GM12872 (cell line): Measurements from ENCODE around the gene KIDINS220.
A peak's percentile ranks its signal among the peaks of the same experiment; 100 is the strongest.

Source experiments
- TF ChIP-seq, protein P1 (sequence below): IDR thresholded peaks from 3 replicates; pipeline ENCODE4 v1.5.1; 2011; ENCODE audit warnings: low read depth, mild to moderate bottlenecking, low read length, moderate library complexity; ENCODE audit not compliant: insufficient read depth

The KIDINS220 gene

DNA sequence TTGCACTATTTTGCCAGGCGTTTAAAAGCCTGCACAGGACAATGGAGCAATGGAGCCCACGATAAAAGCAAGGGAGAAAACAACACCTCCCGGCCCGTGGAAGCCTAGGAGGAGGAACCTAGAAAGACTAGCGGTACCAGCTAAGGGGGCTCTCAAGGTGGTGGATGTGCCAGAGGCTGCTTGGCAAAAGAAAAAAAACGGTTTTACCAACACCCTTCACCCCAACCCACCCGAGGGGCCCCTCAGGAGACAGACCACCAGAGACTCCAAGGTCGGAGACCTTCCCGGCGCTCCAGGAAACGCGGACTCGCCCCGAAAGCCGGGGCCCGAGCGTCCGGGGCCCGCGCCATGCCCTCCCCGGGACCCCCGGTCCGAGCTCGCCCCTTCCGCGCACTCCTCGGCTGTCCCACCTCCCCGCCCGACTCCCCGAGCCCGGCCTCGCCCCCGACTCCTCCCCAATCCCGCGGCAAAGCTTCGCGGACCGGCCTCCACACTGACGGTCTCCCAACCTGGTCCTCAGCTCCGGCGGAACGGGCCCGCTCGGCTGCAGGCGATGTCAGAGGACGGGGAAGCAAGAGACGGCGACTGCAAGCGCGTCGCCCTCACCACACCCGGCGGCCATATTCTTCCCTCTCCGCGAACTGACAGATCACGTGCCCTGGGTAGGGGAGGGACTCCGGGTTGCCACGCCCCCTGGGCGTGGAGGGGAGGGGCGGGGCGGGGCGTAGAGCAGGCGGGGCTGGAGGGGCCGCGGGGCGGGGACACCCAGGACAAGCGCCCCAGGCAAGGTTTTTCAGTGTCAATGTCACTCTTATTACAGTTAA, at the start of gene KIDINS220:
Gene KIDINS220, minus strand, starts transcription at position 643 of the 824 bp plus-strand sequence. CDS start 10,520 bp downstream, outside the sequence.
- TF ChIP-seq, protein P1, sequence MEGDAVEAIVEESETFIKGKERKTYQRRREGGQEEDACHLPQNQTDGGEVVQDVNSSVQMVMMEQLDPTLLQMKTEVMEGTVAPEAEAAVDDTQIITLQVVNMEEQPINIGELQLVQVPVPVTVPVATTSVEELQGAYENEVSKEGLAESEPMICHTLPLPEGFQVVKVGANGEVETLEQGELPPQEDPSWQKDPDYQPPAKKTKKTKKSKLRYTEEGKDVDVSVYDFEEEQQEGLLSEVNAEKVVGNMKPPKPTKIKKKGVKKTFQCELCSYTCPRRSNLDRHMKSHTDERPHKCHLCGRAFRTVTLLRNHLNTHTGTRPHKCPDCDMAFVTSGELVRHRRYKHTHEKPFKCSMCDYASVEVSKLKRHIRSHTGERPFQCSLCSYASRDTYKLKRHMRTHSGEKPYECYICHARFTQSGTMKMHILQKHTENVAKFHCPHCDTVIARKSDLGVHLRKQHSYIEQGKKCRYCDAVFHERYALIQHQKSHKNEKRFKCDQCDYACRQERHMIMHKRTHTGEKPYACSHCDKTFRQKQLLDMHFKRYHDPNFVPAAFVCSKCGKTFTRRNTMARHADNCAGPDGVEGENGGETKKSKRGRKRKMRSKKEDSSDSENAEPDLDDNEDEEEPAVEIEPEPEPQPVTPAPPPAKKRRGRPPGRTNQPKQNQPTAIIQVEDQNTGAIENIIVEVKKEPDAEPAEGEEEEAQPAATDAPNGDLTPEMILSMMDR, result no peak

DNA sequence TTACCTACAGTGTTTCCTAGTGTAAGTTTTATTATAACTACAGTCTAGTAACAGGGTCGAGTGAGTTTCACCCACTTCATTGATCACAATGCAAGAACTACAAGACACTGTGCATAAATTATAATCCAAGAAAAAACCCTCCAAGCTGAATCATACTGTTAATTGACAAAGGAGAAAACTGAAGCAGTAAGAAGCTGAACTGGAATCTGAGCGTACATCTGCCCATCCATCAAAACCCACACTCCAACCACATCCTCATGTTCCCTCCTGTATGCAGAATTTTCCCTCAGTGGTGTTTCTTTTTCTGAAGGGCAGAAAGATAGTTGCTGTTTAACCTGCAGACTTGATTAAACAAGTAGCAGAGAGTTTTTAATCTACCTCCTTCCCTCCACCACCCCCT, 49.5 kb upstream of the KIDINS220 start:
- TF ChIP-seq, protein P1, result no peak

DNA sequence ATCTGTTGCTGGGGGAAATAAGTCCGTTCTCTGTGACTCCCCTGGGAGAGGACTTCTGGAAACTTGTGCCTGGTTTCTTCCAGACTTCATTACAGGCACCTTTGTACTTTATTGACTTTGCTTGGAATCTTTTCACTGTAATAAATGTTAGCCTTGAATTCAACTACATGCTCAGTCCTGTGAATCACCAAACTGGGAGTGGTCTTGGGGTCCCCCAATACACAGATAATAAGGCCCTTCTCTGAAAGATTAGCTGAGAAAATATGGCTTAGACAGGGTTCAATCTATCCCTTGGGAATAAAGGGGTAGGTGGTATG, 48.7 kb upstream of the KIDINS220 start:
- TF ChIP-seq, protein P1, result no peak

DNA sequence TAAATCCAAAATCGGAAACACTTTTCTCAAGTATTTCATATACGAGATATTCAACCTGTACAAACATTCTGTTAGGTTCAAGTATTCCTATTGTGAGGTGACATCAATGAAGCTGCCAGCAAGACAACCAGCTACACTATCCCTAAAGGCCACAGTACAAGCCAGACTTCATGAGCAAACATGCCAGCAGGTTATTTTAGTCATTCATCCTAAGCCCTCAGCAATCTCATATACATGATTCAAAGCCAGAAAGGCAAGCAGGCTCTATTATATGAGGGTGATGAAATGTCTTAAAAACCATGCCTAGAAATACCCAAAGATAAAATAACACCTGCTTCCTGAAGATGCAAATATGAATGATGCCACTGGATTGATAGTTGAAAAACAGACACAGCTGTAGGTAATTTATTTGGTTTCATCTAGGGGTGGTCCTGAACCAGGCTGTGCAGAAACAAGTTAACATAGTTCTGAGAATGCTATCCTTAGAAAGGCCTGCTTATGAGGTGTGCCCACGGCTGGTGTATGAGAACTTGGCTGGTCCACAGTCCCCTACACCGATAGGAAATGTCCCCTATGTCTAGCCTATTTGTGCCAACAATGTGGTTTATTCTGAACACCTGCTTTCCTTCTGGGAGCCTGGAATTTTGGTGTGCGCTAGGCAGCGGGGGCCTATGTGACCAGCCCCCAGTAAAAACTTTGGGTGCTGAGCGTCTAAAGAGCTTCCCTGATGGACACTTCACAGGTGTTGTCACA, 48.2 kb upstream of the KIDINS220 start:
- TF ChIP-seq, protein P1, result no peak

DNA sequence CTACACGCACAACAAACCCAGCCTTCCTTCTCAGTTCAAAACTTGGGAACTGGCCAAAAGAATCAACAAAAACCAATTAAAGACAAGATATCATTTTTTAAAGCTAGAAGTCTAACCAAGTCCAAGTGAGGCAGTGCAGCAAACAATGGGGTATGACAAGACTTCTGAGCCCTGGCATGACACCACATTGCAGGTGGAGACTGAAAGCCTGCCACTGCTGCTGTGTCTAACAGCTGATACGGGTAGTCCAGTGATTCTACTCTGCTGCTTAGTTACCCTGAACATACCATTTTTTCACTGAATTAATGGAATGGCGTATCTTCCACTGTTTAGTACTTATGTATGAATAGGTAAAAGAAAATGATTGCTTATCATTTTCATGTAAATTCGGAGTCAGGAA, 47.4 kb upstream of the KIDINS220 start:
- TF ChIP-seq, protein P1, result no peak

DNA sequence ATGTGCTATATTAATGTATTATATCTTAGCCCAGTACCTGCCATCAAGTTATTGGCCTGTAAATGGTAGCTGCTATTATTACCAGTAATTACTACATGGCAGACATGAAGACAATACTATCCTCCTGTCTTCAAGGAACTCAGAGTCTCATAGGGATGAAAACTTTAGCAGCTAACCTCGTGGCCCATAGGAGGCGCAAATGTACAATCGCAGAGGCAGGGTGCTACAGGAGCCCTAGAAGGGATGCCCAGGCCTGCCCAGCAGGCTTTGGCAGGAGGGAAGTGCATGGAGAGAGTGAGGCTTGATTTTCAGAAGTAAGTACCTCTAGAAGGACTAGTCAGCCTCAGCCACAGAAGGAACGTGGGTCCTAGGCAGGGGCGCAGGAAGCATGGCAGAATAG, 44.7 kb upstream of the KIDINS220 start:
- TF ChIP-seq, protein P1, result peak; percentile 31; the same call in 2 of the 3 replicates

DNA sequence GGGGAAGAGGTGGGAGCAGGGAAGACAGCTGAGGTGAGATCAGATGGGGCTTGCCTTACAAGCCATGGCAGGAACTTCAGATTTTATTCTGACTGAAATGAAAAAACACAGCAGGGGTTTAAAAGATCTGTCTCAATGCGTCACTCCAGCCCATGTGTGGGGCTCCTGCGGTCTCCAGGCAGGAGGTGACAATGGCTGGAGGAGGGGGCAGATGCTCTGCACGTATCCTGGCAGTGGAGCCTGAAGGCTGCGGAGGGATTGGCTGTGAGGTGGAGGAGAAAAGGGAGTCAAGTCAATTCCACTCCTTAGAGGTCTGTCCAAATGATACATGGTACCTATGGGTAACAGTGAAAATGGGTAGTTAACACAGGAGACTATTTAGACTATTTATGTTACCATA, 40.5 kb upstream of the KIDINS220 start:
- TF ChIP-seq, protein P1, result no peak
